GM18499 (cell line): Measurements from ENCODE around the gene TRIM39.

Source experiments
- ATAC-seq: cut with Tn5 transposase; IDR thresholded peaks from one replicate; pipeline ENCODE4 v1.9.1; 2021; ENCODE audit warnings: moderate number of reproducible peaks; ENCODE audit not compliant: insufficient read depth, unreplicated experiment

TRIM39 gene

DNA sequence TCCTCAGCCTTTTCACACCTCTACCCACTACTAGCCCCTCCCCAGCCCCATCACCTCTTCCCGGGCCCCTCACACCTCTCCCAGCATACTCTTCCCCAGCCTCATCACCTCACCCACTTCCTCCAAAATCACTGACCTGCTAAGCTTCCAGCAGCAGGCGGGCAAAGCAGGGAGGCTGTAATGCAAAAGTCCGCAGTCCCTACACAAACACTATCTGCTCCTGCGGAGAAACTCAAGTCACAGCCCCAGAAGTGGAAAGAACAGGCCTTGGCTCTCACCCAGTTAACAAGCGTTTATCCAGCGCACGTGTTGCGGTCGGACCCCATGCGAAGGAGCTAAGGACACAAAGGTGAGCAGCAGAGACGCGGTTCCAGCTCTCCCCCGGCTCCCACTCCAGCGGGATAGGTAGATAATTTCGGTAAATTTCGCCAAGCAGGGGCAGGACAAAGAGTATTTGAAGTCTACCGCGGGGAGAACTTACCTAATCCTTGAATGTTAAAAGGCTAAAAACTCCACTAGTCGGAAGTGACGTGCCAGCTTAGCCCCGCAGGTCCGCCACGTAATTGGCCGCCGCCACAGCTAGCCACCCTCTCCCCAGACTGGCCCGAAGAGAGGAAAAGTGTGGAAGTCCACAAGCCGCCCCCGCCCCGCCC is 728 bp upstream of the TRIM39 start:
- ATAC-seq, result no peak

DNA sequence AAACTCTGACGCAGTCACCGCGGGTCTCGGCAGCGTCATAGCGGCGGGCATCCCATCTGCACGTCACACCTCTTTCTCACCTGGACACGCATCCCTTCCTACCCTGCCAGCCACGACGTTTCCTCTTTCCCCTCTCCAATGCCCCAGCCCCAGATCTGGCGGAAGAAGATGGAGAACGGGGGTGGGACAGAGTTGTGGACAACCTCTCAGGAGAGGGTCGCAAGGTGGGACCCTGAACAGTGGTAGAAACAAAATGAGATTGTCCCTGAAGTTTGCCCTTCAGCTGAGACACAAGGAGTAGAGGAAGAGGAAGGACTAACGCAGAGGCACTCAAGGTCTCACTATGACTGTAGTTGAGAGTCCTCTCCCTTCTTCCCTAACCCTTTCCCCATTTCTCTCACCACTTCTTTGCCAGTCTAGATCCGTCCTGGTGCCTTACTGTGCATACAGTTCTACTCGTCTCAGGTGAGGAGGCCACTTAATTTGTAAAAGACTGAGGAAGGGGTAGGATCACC is 562 bp downstream of the TRIM39 start:
- no peak for ATAC-seq

DNA sequence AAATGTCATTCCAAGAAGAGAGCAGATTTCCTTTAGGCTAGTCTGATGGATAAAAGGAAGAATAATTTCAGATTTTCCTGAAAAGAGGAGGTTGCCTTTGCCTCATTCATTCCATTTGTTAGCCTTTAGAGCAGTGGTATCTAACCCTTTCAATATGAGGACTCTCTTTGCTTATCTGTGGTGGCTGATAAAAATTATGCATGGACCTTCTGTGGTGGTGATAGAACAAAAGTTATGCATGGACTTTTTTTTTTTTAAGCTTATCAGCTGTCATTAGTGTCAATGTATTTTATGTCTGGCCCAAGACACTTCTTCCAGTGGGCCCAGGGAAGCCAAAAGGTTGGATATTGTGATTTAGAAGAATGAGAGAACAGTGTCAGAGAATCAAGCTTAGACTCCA is 1.7 kb downstream of the TRIM39 start:
- no peak for ATAC-seq

DNA sequence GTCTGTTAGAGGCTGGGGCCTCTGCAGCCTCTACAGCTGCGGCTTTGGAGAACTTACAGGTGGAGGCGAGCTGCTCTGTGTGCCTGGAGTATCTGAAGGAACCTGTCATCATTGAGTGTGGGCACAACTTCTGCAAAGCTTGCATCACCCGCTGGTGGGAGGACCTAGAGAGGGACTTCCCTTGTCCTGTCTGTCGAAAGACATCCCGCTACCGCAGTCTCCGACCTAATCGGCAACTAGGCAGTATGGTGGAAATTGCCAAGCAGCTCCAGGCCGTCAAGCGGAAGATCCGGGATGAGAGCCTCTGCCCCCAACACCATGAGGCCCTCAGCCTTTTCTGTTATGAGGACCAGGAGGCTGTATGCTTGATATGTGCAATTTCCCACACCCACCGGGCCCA is 2.6 kb downstream of the TRIM39 start:
- ATAC-seq, result no peak

DNA sequence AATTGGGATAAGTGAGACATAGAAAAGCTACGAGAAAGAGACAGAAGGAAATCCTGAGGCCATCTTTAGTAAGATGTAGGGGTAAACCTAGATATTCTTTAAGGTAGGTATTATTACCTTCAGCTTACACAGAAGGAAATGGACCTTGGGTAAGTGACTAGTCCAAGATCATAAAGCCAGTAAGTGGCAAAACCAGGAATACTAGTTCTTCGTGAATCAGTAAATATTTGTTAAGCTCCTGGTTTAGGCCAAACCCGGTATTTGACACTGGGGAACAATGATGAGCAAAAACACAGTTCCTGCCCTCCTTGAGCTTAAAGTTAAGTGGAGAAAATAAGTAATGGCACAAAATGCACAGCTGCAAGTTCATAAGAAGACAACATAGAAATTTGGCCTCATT is 5.3 kb downstream of the TRIM39 start:
- no peak for ATAC-seq

DNA sequence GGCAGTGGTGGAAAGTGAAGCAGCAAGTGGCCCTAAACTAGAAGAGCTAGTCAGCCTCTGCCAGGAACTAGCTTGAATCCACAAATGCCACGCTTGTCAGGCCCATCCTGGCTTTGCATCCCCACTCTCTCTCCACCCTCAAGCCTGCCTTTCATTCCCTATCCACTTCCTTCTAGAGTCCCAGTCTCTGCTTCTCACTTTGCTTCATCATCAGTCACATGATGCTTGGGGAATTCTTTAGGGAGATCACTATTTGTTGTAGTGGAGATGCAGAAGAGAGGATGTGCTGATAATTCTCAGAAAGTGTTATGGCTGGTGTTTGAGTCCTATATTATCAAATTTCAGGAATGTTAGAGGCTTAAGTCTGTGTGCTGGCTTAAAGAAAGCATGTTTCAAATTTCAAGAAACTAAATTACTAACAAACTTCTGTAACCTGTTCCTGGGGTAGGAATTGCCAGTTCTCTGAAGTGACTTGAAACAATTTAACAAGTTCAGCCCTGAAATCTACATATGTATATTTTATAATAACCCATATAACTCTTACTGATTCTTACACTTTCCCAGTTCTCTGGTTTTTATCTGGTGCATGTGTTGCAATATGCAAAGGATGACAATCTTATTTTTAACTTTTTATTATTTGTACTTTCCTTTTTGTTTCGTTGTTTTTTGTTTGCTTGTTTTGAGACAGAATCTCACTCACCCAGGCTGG is 7.5 kb downstream of the TRIM39 start:
- ATAC-seq, result no peak

DNA sequence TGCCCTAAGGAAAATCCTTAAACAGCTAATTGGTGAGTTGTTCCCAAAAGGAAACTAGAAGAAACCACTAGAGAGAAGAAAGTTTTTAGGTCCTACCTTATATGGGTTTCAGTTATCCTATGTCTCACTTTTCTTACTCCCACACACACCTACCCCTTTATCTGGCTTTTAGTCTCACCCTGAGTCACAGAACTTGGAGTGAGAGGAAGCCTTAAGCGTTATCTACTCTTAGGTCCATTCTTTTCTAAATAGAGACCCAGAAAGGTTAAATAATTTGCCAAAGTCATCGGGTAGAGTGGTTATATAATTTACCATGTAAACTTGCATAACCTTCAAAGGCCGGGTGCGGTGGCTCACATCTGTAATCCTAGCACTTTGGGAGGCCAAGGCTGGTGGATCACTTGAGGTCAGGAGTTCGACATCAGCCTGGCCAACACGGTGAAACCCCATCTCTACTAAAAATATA is 13.9 kb downstream of the TRIM39 start:
- no peak for ATAC-seq

DNA sequence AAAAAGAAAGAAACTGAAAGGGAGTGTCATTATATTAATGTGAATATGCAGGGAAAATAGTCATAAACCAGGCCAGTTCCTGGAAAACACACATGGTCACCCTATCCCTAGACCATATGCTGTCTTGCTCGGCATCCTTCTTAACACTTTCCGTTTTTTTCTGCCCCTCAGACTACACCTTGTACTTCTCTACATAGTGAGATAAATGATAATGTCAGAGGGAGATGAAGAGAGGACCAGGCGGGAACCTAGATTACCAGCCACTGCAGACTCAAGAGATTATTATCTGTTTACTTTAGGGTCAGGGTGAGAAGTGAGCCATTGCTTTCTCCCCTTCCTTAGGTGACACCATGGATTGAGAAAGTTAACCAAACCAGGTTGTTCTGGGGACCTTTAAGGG is 14.5 kb downstream of the TRIM39 start:
- ATAC-seq, result no peak

DNA sequence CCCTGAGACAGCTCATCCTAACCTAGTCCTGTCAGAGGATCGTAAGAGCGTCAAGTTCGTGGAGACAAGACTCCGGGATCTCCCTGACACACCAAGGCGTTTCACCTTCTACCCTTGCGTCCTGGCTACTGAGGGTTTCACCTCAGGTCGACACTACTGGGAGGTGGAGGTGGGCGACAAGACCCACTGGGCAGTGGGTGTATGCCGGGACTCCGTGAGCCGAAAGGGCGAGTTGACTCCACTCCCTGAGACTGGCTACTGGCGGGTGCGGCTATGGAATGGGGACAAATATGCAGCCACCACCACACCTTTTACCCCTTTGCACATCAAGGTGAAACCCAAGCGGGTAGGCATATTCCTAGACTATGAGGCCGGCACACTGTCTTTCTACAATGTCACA is 15.0 kb downstream of the TRIM39 start:
- ATAC-seq, result no peak

DNA sequence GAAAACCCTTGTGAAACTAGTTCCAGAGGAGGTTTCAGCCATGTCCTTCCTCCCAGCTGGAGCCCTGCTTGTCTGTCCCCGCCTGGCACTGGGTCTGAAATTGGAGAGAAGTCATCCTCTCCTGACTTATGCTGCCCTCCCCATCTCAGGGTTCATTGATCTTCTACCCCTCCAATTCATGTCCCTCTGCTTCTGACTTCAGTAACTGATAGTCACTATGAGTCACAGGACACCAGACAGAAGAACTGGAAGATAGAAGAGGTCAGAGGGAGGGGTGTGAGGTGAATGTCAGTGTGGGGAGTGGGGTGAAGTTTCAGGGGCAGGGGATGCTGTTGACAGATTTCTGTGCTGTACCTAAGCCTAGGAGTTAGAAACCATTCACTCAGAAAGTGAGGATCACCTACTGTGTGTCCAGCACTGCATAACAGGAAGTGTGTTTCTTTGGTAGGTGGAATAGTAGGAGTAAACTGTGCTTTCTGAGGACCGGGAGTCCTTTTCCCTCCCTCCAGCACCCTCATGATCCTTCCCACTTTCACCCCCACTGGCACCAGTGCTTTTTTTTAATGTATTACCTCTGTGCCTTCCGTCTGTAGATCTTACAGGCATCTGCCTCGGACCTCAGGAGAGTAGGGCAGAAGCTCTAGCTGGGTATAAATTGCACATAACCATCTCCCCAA is 17.6 kb downstream of the TRIM39 start:
- ATAC-seq, result no peak

DNA sequence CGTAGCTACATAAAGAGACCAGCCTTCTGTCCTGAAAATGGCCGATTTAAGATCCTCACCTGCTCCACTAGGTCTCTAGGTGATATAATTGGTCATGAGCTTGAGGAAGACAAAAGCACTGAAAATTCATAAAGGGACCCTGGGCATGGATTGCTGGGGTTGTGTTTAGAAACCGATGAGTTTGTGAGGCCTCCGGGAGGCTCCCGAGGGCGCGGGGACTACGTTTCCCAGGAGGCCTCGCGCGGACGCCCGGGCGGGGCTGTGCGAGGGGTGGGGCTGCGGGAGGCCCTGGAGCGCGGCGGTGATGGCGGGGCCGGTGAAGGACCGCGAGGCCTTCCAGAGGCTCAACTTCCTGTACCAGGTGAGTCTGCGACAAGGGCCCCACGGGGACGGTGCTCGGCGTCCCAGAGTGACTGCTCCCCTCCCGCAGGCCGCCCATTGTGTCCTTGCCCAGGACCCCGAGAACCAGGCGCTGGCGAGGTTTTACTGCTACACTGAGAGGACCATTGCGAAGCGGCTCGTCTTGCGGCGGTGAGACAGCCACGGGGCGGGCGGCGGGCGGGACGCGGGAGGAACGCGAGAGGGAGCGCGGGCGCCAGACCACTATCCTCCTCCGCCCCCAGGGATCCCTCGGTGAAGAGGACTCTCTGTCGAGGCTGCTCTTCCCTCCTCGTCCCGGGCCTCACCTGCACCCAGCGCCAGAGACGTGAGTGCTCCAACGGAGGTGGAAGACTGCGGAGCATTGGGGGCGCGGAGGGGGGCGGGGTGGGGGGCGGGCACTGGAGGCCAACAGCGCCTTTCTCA is 18.3 kb downstream of the TRIM39 start, which contains the start of gene RPP21:
RPP21 (plus strand) TSS at position 289 of the 804 bp plus-strand sequence; CDS start at position 305, 16 bp downstream.
- no peak for ATAC-seq

DNA sequence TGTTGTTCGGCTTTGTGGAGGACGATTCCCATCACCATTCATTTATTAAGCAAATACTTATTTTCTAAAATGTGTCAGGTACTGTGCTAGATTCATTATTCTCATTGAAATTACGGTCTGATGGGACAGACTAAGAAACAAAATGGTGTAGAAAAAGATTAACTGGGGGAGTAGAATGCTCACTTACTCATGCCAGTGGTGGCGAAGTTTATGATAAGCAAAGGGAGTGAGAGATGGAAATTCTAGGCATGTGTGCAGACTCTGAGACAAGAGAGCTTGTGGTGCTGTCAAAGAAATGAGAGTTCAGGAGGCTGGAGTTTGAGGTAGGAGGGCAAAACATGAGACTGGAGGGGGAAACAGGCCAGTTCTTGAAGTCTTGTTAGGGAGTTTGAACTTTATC is 19.1 kb downstream of the TRIM39 start:
- no peak for ATAC-seq

DNA sequence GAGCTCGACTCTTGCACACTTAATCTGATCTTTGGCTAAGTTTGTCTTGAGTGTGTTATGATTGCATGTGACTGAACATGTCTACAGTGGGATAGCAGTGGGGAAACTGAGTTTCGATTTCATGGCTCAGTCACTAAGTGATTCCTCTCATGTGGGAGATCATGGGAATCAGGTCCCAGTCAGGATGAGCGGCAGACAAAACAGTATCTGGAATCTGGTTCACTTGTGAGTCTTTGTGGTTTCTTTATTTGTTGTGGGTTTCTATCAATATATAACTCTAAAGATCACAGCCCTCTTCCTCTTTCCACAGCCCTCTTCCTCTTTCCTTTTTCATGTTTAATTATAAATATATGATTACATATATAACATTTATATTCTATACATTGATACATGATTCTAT is 22.2 kb downstream of the TRIM39 start:
- ATAC-seq, result no peak

DNA sequence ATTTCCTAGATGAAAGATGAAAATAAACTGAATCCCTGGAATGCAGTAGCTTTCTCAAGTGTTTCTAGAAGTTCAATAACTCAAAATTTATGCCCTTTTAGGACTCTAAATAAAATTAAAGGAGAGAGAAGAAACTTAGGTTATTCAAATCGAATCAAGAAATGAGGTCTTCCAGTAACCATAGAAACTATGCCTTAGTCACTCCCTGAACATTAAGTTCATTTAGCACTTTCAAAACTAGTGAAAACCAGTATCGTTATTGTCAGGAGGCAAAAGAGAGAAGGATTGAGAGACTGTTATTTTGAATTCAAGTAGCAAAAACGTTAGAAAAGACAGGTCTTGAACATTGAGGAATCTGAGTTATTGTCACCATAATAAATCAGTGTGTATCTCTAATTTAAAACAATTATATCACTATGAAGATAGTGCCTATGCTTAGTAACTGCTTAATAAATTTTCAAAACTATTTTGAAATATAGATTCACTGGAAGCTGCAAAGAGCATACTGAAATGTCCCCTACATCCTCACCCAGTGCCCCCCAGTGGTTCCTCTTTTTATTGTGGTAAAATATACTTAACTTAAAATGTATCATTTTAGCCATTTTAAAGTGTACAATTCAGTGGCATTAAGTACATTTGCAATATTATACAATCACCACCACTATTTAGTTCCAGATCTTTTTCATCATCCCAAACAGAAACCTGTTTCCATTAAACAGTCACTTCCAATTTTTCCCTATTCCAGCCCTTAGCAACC is 22.9 kb downstream of the TRIM39 start:
- ATAC-seq, result no peak

DNA sequence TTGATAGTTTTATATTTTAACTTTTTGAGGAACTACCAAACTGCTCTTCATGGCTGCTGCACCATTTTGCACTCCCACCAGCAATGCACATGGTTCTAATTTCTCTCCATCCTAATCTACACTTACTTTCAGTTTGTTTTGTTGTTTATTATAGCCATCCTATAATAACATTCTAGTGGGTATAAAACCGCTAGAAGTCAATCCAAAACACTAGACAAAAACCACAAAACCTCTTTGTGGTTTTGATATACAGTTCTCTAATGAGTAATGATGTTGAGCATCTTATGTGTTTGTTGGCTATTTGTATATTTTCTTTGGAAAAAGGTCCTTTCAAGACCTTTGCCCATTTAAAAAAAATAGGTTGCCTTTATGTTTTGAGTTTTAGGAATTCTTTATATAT is 23.8 kb downstream of the TRIM39 start:
- ATAC-seq, result no peak

DNA sequence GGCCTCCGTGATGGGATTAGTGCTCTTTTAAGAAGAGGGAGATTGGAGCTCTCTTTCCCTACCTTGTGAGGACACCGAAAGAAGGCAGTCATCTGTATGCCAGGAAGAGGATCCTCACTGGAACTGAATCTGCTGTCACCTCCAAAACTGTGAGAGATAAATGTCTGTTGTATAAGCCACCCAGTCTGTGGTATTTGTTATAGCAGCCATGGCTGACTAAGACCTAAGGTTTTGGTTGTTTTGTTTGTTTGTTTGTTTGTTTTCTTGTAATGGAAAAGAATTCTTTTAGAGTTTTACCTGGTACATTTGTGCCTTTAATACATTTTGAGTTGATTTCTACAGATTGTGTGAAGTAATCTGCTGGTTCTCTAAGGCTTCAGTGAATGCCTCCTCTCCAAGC is 25.8 kb downstream of the TRIM39 start:
- ATAC-seq, result no peak

DNA sequence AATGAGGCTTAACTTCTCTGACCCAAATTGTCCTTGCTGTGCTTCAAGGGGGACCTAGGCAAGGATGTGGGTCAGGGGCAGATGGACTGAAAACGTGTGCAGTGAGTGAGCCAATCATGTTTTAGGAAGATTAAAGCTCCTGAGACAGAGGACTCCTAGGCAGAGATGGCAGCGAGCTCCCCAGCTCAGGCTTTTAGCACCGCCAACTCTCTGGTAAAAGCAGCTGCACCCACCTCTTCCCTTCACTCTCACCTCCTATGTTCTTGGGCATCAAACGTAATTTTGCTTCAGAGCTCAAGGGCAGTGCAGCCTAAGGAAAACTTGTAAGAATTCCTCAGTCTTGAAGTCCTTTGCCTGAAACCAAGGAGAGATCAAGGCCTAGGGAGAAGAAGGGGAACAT is 28.6 kb downstream of the TRIM39 start:
- no peak for ATAC-seq

DNA sequence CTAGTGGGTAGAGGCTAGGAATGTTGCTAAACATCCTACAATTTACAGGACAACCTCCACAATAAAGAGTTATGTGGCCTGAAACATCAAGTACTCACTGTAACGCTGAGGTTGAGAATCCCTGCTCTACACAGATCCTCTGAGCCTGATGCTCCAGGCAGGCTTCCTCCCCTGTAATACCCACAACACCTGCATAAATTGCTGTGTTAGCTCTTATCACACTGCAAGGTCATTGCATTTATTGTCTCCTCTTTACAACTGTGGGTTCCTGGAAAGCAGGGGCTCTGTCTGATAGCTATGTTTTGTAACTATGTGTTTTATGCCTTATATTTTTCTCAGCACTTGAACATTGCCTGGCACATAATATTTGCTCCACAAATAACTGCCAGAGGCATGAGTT is 29.8 kb downstream of the TRIM39 start:
- ATAC-seq, result no peak

DNA sequence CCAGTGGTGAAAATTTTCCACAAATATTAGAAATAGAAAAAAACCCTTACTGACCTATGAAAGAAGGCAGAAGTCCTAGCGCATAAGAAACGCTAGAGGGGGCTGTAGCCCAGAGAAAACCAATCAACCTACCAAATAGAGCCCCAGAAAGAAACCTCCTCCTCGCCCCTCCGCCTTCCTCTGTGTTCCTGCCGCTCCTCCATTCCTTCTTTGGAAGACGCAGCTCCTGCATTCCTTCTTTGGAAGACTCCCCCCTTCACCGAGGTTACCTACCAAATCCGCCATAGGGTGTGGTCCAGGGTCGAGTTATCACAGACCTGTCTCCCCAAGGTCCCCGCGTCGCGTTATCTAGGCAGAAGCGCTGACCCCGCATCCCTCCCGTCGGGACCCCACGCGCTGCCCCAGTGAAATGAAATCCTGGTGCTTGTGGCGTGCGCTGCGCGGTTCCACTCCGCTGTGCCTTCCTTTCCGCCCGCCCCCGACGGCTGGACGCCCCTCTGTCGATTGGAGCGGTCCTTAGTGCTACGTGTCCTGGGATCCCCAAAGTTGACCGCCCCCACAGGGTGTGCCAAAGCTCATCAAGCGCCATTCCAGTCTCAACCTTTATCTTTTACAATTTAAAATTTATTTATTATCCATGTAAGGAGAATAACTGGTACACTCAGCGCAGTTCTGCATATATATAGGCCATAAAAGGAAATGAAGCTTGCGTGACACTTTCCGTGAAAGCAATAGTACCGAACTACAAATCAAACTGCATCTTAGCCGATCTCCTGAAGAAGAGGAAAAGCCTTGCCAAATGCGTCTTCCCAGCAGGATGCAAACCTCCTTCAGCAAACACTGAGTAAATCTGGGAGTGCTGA is 31.2 kb downstream of the TRIM39 start:
- ATAC-seq, result no peak
